Upper lobe of left lung (tissue), 6 donors: Measurements from ENCODE around the gene CIPC. TPM values are rescaled to one million over a fixed set of nuclear protein-coding genes. Genes with fewer than 3 reads are reported as not detected.
A peak's percentile ranks its signal among the peaks of the same experiment; 100 is the strongest.

ENCODE experiments used
- ATAC-seq, 2 donors: fragments of 200-7000 bp; cut with Tn5 transposase; one replicate each; pipeline ENCODE4 v1.9.1; 2022; ENCODE audit warnings: mild to moderate bottlenecking in 2 of 2, moderate library complexity in 2 of 2; ENCODE audit not compliant: low FRiP score in 2 of 2
- DNase-seq, 2 donors: peaks; one replicate each; pipeline ENCODE4 v3.0.0-alpha.2; 2019 to 2020
- H3K27ac ChIP-seq, 4 donors: fragments of 200-600 bp; sonication (generic); one replicate each; pipeline ENCODE4 v1.5.1; 2016 to 2019
- H3K27me3 ChIP-seq, 4 donors: fragments of 200-600 bp; sonication (generic); one replicate each; pipeline ENCODE4 v1.5.1; 2017 to 2019
- H3K36me3 ChIP-seq, 4 donors: fragments of 200-600 bp; sonication (generic); one replicate each; pipeline ENCODE4 v1.5.1; 2016 to 2019
- H3K4me1 ChIP-seq, 4 donors: fragments of 200-600 bp; sonication (generic); one replicate each; pipeline ENCODE4 v1.5.1; 2018 to 2019
- H3K4me3 ChIP-seq, 4 donors: fragments of 200-600 bp; sonication (generic); one replicate each; pipeline ENCODE4 v1.5.1; 2017 to 2019; ENCODE audit warnings: mild to moderate bottlenecking in 2 of 4, moderate library complexity in 1 of 4
- H3K9me3 ChIP-seq, 4 donors: fragments of 200-600 bp; sonication (generic); one replicate each; pipeline ENCODE4 v1.5.1; 2018 to 2019
- CTCF ChIP-seq, 6 experiments: fragments of 450-650 bp in 4 of 6; fragments of 200-600 bp in 2 of 6; sonication (generic) in 2 of 6; IDR thresholded peaks; one replicate each; pipeline ENCODE4 v1.5.1; 2016 to 2019; ENCODE audit warnings: antibody characterized with exemption in 6 of 6
- EP300 ChIP-seq, 4 donors: sonication (generic); formaldehyde crosslinking; IDR thresholded peaks; one replicate each; pipeline ENCODE4 v1.5.1; 2017; ENCODE audit warnings: antibody characterized with exemption in 4 of 4, control low read depth in 2 of 4
- POLR2A ChIP-seq, 4 donors: fragments of 450-650 bp; IDR thresholded peaks; one replicate each; pipeline ENCODE4 v1.5.1; 2016 to 2017; ENCODE audit warnings: antibody characterized with exemption in 4 of 4, mild to moderate bottlenecking in 2 of 4
- POLR2AphosphoS5 ChIP-seq, 2 donors: sonication (generic); formaldehyde crosslinking; IDR thresholded peaks; one replicate each; pipeline ENCODE4 v1.5.1; 2017; ENCODE audit warnings: antibody characterized with exemption in 2 of 2
- WGBS, 2 donors: methylation state at CpG; one replicate each; pipeline ENCODE4 v1.1.5; 2017 to 2018; 5-methylcytosine and 5-hydroxymethylcytosine counted together
- total RNA-seq, 6 donors: library from RNA; depleted of rRNA in 4 of 6; stranded (reverse); fragments of >200 nt in 4 of 6; gene quantifications; one replicate each; pipeline versions ENCODE4 v1.1.0 to v1.2.1, GENCODE V29; 2016 to 2021
- donor health status: DM: no; HTN: no; CAD: no; lungs with moderate emphysema.
- donor health status: DM: no; HTN: yes; CAD: no; lungs with severe emphysema.

CIPC gene
- total RNA-seq, 6 donors from 2014 or later = 25.1 to 42.4 (median 32.7) TPM

GRCh38 chr14:77068517-77069200 is 29.4 kb upstream of the CIPC start:
- WGBS, 2 donors = 62 to 76% methylated on average over 5 of the region's 5 CpGs
- DNase-seq (no peak), ATAC-seq (no peak)
- TF ChIP-seq CTCF (IDR thresholded peaks at IDR 0.05) = peak in 1 of 6 experiments; percentile 1
- no peak for TF ChIP-seq POLR2A (IDR thresholded peaks at IDR 0.05)
- no peaks in the 10 kb centered on the region for H3K36me3 ChIP-seq
- peak overlapping the region in 1 of 4 donors; percentile 53 for H3K27ac ChIP-seq
- H3K27me3 ChIP-seq = no peaks in the 10 kb centered on the region
- peaks cover 22 to 45% (median 29%) of the 10 kb centered on the region in 4 donors for H3K4me1 ChIP-seq
- H3K9me3 ChIP-seq = no peaks in the 10 kb centered on the region
- no peak overlapping the region for H3K4me3 ChIP-seq

DNA sequence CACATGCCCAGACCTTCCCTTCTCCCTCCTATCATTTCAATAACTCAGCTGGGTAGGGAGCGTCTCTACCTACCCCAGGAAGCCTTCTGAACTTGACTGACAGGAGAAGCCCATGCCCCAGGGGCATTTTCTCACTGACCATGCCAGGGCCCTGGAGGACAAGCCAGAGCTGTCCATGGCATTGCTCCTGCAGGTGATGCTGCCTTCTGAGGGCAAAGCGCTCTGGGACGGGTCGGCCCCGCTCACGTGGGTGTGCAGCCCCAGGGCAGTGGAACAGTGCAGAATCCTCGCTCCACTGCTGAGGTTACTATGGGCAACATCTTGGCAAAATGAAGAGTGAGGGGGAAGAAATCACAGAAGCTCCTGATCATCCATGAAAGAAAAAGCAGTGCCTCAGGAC is 28.5 kb upstream of the CIPC start:
- Histone ChIP-seq H3K4me1 (peaks cover 23 to 48% (median 32%) of the 10 kb centered on the region in 4 donors), H3K36me3 (no peaks in the 10 kb centered on the region), H3K27ac (peak overlapping the region in 2 of 4 donors; percentile 62 to 76), H3K9me3 (no peaks in the 10 kb centered on the region), H3K4me3 (no peak overlapping the region), H3K27me3 (no peaks in the 10 kb centered on the region)
- 85 to 89% methylated on average over 2 to 7 of the region's 7 CpGs for WGBS, 2 donors
- ATAC-seq (no peak), DNase-seq (peak in 1 of 2 donors; percentile 67)
- TF ChIP-seq POLR2A (IDR thresholded peaks at IDR 0.05) (no peak), POLR2AphosphoS5 (IDR thresholded peaks at IDR 0.05) (no peak), EP300 (IDR thresholded peaks at IDR 0.05) (no peak), CTCF (IDR thresholded peaks at IDR 0.05) (no peak)

DNA sequence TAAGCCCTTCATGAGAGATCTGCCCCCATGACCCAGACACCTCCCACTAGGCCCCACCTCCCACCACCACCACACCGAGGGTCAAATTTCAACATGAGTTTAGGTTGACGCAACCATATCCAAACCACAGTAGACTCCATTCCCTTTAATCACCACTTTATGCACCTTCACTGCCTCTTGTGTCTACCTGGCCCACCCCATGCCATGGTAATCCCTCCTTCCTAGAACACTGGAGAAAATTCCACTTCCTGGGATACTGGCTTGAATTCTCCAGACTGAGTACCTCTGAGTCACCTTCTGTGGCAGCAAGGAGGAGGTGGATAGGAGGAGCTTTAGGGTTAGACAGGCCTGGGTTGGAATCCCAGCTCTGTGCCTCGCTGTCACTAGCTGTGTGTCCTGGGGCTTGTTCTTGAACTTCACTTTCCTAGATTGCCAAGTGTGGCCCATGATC is 26.1 kb upstream of the CIPC start:
- H3K27me3 ChIP-seq = no peaks in the 10 kb centered on the region
- H3K9me3 ChIP-seq = no peaks in the 10 kb centered on the region
- H3K4me1 ChIP-seq = peaks cover 40 to 61% (median 50%) of the 10 kb centered on the region in 4 donors
- no peak overlapping the region for H3K4me3 ChIP-seq
- ATAC-seq = no peak
- WGBS, 2 donors = 82 to 84% methylated on average over 3 of the region's 3 CpGs
- no peak for DNase-seq
- H3K27ac ChIP-seq = peak overlapping the region in 3 of 4 donors; percentile 48 to 69 (median 62)
- TF ChIP-seq POLR2A (IDR thresholded peaks at IDR 0.05) = no peak
- no peak for TF ChIP-seq EP300 (IDR thresholded peaks at IDR 0.05)
- no peak for TF ChIP-seq CTCF (IDR thresholded peaks at IDR 0.05)
- TF ChIP-seq POLR2AphosphoS5 (IDR thresholded peaks at IDR 0.05) = no peak
- no peaks in the 10 kb centered on the region for H3K36me3 ChIP-seq

DNA sequence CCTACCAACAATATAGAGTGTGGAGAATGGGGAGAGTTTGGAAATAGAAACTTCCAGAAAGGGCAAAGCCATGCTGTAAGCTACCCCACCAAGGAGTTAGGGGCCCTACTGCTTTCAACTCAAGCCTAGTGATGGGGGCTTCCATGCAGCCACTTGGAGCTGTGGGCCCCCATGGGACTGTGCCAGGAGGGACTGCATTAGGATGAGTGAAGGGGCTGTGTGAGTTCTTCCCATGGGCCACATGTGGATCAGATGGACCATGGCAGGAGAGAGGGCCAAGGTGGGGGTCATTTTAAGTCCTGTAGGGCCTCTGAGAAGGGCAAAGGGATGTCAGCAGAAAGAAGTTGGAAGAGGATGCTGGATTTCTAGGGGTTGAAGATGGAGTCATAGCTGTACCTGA is 23.1 kb upstream of the CIPC start:
- ATAC-seq (no peak), DNase-seq (no peak)
- peak overlapping the region in 2 of 4 donors; percentile 33 to 40 for H3K4me3 ChIP-seq
- no peaks in the 10 kb centered on the region for H3K36me3 ChIP-seq
- H3K9me3 ChIP-seq = no peaks in the 10 kb centered on the region
- H3K4me1 ChIP-seq = peaks cover 30 to 61% (median 48%) of the 10 kb centered on the region in 4 donors
- no peak for TF ChIP-seq EP300 (IDR thresholded peaks at IDR 0.05)
- no peak for TF ChIP-seq POLR2A (IDR thresholded peaks at IDR 0.05)
- TF ChIP-seq POLR2AphosphoS5 (IDR thresholded peaks at IDR 0.05) = no peak
- no peak for TF ChIP-seq CTCF (IDR thresholded peaks at IDR 0.05)
- H3K27ac ChIP-seq = peak overlapping the region; percentile 90 to 98 (median 92)
- no peaks in the 10 kb centered on the region for H3K27me3 ChIP-seq
